B cell (primary cell): Measurements from ENCODE around the gene MEAF6.

Source experiments
- CTCF ChIP-seq: fragments of 200-600 bp; IDR thresholded peaks from one replicate; pipeline ENCODE4 v1.8.0; 2022; ENCODE audit warnings: antibody characterized with exemption, mild to moderate bottlenecking
- EZH2 ChIP-seq: IDR thresholded peaks from 2 replicates; pipeline ENCODE4 v1.6.1; 2012; ENCODE audit warnings: borderline replicate concordance, low read depth, mild to moderate bottlenecking, moderate library complexity, low read length; ENCODE audit not compliant: insufficient read depth, poor library complexity, severe bottlenecking

- TF ChIP-seq EZH2 (no peak), CTCF (no peak)
These were observed 28.5 kb downstream of the MEAF6 start for GRCh38 chr1:37485902-37486679.
